K562 (cell line): ENCODE measurements around the gene SNU13.

ENCODE experiments used
- BRD4 ChIP-seq: fragments of 200-600 bp; sonication (generic); IDR thresholded peaks from 2 replicates; pipeline ENCODE4 v1.6.1; 2017; ENCODE audit warnings: inconsistent platforms
- CBX2 ChIP-seq: fragments of 200-600 bp; sonication (generic); IDR thresholded peaks from one replicate; pipeline ENCODE4 v1.6.1; 2012; ENCODE audit warnings: mild to moderate bottlenecking, low read length, inconsistent platforms; ENCODE audit not compliant: insufficient read depth, poor library complexity, severe bottlenecking
- CTCF ChIP-seq, 3 experiments: IDR thresholded peaks in 2 of 3; conservative IDR thresholded peaks in 1 of 3; 2 replicates each; pipeline ENCODE4 v1.5.1; 2011 to 2012; ENCODE audit warnings: low read length in 3 of 3, mild to moderate bottlenecking in 3 of 3, control low read depth in 2 of 3, improper control_type of control experiment in 1 of 3, inconsistent platforms in 1 of 3, low read depth in 1 of 3, mixed read lengths in 1 of 3, moderate library complexity in 1 of 3; ENCODE audit not compliant: insufficient read depth in 2 of 3
- DMBX1 ChIP-seq: fragments of 250-450 bp; sonication (Bioruptor Pico); IDR thresholded peaks from 2 replicates; pipeline ENCODE4 v1.8.0; 2022; ENCODE audit warnings: inconsistent platforms, mild to moderate bottlenecking, moderate library complexity, borderline replicate concordance
- EP300 ChIP-seq: IDR thresholded peaks from 2 replicates; pipeline ENCODE4 v1.6.1; 2012; ENCODE audit warnings: low read length, improper control_type of control experiment
- ETS2 ChIP-seq: IDR thresholded peaks from 2 replicates; pipeline ENCODE4 v1.6.1; 2016; ENCODE audit warnings: borderline replicate concordance, missing genetic modification characterization, mild to moderate bottlenecking, moderate library complexity, missing compliant biosample characterization; ENCODE audit not compliant: poor library complexity, severe bottlenecking
- HCFC1 ChIP-seq: IDR thresholded peaks from 2 replicates; pipeline ENCODE4 v1.6.1; 2012; ENCODE audit warnings: low read depth, low read length, improper control_type of control experiment
- KDM5B ChIP-seq: fragments of 200-600 bp; sonication (generic); IDR thresholded peaks from 2 replicates; pipeline ENCODE4 v1.6.1; 2012; ENCODE audit warnings: low read depth, mild to moderate bottlenecking, moderate library complexity, low read length, control low read depth, inconsistent platforms; ENCODE audit not compliant: insufficient replicate concordance
- MEF2A ChIP-seq: IDR thresholded peaks from 2 replicates; pipeline ENCODE4 v1.6.1; 2011; ENCODE audit warnings: low read depth, mild to moderate bottlenecking, low read length, moderate library complexity; ENCODE audit not compliant: control insufficient read depth
- MIER1 ChIP-seq: fragments of 450-650 bp; IDR thresholded peaks from 2 replicates; pipeline ENCODE4 v1.6.1; 2016; ENCODE audit warnings: antibody characterized with exemption, mild to moderate bottlenecking, low read depth
- NELFE ChIP-seq: IDR thresholded peaks from 2 replicates; pipeline ENCODE4 v1.6.1; 2011; ENCODE audit warnings: mild to moderate bottlenecking; ENCODE audit not compliant: insufficient read depth, insufficient read length
- POLR2AphosphoS5 ChIP-seq: IDR thresholded peaks from 2 replicates; pipeline ENCODE4 v1.6.1; 2011; ENCODE audit warnings: mild to moderate bottlenecking, low read depth, low read length, moderate library complexity; ENCODE audit not compliant: control insufficient read depth, insufficient read depth
- ZBTB33 ChIP-seq: sonication (generic); formaldehyde crosslinking; IDR thresholded peaks from 2 replicates; pipeline ENCODE4 v1.8.1; 2023; ENCODE audit warnings: mild to moderate bottlenecking, missing genetic modification reagents

GRCh38 chr22:41658869-41659268 is 29.8 kb downstream of the SNU13 start:
- TF ChIP-seq CTCF (IDR thresholded peaks at IDR 0.05 in 2 of 3, conservative IDR thresholded peaks at IDR 0.05 in 1 of 3; ENCODE audit: insufficient read depth in 2 of 3, low read depth in 1 of 3, low read length in 3 of 3) = no peak
- TF ChIP-seq BRD4 = no peak
- no peak for TF ChIP-seq MIER1
- TF ChIP-seq ETS2 = no peak
- TF ChIP-seq MEF2A = no peak
- no peak for TF ChIP-seq EP300
- no peak for TF ChIP-seq HCFC1
- no peak for TF ChIP-seq POLR2AphosphoS5
- TF ChIP-seq CBX2 = no peak
- no peak for TF ChIP-seq DMBX1 (CRISPR knock-in tag)
- no peak for TF ChIP-seq ZBTB33 (CRISPR knock-in tag)
- TF ChIP-seq KDM5B = no peak
- TF ChIP-seq NELFE = no peak
